ENCODE data around the gene HOXA9.

- TF ChIP-seq, protein P1, sequence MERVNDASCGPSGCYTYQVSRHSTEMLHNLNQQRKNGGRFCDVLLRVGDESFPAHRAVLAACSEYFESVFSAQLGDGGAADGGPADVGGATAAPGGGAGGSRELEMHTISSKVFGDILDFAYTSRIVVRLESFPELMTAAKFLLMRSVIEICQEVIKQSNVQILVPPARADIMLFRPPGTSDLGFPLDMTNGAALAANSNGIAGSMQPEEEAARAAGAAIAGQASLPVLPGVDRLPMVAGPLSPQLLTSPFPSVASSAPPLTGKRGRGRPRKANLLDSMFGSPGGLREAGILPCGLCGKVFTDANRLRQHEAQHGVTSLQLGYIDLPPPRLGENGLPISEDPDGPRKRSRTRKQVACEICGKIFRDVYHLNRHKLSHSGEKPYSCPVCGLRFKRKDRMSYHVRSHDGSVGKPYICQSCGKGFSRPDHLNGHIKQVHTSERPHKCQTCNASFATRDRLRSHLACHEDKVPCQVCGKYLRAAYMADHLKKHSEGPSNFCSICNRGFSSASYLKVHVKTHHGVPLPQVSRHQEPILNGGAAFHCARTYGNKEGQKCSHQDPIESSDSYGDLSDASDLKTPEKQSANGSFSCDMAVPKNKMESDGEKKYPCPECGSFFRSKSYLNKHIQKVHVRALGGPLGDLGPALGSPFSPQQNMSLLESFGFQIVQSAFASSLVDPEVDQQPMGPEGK (CRISPR knock-in tag; IDR thresholded peaks at IDR 0.05; ENCODE audit: borderline replicate concordance): no peak
- no peak for TF ChIP-seq RARB (CRISPR knock-in tag; IDR thresholded peaks at IDR 0.05)
- no peak for TF ChIP-seq OSR1 (CRISPR knock-in tag; IDR thresholded peaks at IDR 0.05)
- no peak for TF ChIP-seq TCF4 (CRISPR knock-in tag; IDR thresholded peaks at IDR 0.05; ENCODE audit: borderline replicate concordance)
- TF ChIP-seq ZFP3 (CRISPR knock-in tag; IDR thresholded peaks at IDR 0.05): no peak
- no peak for TF ChIP-seq ZFP30 (CRISPR knock-in tag; IDR thresholded peaks at IDR 0.05)
- no peak for TF ChIP-seq CREB5 (CRISPR knock-in tag; IDR thresholded peaks at IDR 0.05; ENCODE audit: low read depth)
- no peak for TF ChIP-seq TSHZ2 (CRISPR knock-in tag; IDR thresholded peaks at IDR 0.05)
- no peak for TF ChIP-seq ISL1 (CRISPR knock-in tag; IDR thresholded peaks at IDR 0.05)
Observed at GRCh38 chr7:27148031-27148755, 17.1 kb downstream of the HOXA9 start.
